Measurements from ENCODE around the gene FRMPD4. TPM values are rescaled to one million over a fixed set of nuclear protein-coding genes. Genes with fewer than 3 reads are reported as not detected.

The FRMPD4 gene
- total and polyA plus RNA-seq, 2 of the 13 experiments (the other 11 are each of a cell fraction or from before 2014, with no cell fraction given), result not detected

DNA sequence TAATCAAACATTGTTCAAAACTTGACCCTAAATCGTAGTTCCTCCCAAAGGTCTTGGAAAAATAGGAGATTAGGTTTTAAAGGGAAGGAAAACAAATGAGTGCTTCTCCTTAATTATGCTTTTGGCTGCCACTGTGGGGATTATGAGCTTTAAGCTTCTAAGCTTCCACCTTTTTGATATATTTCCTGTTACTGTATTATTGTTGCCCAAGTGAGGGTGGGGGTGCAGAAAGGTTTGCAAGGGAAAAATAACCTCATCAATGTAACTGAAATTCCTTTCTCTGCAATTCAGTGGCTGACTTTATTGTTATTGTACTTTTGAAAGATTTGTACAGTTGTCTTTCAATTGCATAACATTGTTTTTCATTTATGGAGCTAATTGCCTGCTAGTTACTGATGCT is 285.1 kb downstream of the FRMPD4 start:
- Histone ChIP-seq H2AFZ (ENCODE audit: low read length) (no peak overlapping the region), H3K4me3 (replicated peaks in 1 of 3; ENCODE audit: insufficient read depth in 1 of 3, low read depth in 2 of 3, low read length in 3 of 3) (no peak overlapping the region), H3K27ac (ENCODE audit: extremely low read length, insufficient read depth, low read length) (no peak overlapping the region), H4K20me1 (ENCODE audit: insufficient read depth, low read length) (no peaks in the 10 kb centered on the region), H3K9ac (ENCODE audit: insufficient read depth, low read depth, low read length) (no peak overlapping the region), H3K27me3 (ENCODE audit: control insufficient read depth in 1 of 2, insufficient read depth in 2 of 2, low read length in 2 of 2) (no peaks in the 10 kb centered on the region), H3K36me3 (replicated peaks in 1 of 2; ENCODE audit: control insufficient read depth in 1 of 2, insufficient read depth in 2 of 2, low read length in 2 of 2) (no peaks in the 10 kb centered on the region), H3K4me1 (ENCODE audit: insufficient read depth, low read length) (no peaks in the 10 kb centered on the region), H3K9me3 (ENCODE audit: low read length) (no peaks in the 10 kb centered on the region), H3K4me2 (ENCODE audit: low read depth, low read length) (no peak overlapping the region), H3K79me2 (ENCODE audit: insufficient read depth, low read length) (no peaks in the 10 kb centered on the region)
- no peak for DNase-seq (ENCODE audit: low spot score)
- WGBS (ENCODE audit: low lambda C conversion rate), result 6% methylated on average over 1 of the region's 1 CpG
- TF ChIP-seq, protein P1, sequence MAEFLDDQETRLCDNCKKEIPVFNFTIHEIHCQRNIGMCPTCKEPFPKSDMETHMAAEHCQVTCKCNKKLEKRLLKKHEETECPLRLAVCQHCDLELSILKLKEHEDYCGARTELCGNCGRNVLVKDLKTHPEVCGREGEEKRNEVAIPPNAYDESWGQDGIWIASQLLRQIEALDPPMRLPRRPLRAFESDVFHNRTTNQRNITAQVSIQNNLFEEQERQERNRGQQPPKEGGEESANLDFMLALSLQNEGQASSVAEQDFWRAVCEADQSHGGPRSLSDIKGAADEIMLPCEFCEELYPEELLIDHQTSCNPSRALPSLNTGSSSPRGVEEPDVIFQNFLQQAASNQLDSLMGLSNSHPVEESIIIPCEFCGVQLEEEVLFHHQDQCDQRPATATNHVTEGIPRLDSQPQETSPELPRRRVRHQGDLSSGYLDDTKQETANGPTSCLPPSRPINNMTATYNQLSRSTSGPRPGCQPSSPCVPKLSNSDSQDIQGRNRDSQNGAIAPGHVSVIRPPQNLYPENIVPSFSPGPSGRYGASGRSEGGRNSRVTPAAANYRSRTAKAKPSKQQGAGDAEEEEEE (CRISPR knock-in tag; IDR thresholded peaks at IDR 0.05; ENCODE audit: borderline replicate concordance), result no peak
- TF ChIP-seq MAF1 (CRISPR knock-in tag; IDR thresholded peaks at IDR 0.05; ENCODE audit: borderline replicate concordance) (no peak), SALL2 (CRISPR knock-in tag; IDR thresholded peaks at IDR 0.05) (no peak), TBL1XR1 (IDR thresholded peaks at IDR 0.05; ENCODE audit: borderline replicate concordance, low read length, partially characterized antibody) (no peak), FOXA3 (CRISPR knock-in tag; IDR thresholded peaks at IDR 0.05) (no peak), ZNF547 (CRISPR knock-in tag; IDR thresholded peaks at IDR 0.05) (no peak), ZFP36 (IDR thresholded peaks at IDR 0.05; ENCODE audit: borderline replicate concordance, low read depth, low read length, partially characterized antibody) (no peak), ZNF460 (CRISPR knock-in tag; IDR thresholded peaks at IDR 0.05; ENCODE audit: borderline replicate concordance) (no peak)
- TF ChIP-seq, protein P2, sequence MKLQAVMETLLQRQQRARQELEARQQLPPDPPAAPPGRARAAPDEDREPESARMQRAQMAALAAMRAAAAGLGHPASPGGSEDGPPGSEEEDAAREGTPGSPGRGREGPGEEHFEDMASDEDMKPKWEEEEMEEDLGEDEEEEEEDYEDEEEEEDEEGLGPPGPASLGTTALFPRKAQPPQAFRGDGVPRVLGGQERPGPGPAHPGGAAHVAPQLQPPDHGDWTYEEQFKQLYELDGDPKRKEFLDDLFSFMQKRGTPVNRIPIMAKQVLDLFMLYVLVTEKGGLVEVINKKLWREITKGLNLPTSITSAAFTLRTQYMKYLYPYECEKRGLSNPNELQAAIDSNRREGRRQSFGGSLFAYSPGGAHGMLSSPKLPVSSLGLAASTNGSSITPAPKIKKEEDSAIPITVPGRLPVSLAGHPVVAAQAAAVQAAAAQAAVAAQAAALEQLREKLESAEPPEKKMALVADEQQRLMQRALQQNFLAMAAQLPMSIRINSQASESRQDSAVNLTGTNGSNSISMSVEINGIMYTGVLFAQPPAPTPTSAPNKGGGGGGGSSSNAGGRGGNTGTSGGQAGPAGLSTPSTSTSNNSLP (IDR thresholded peaks at IDR 0.05; ENCODE audit: low read depth, low read length), result no peak
- intact Hi-C loops (cut with micrococcal nuclease; ENCODE audit: unreplicated experiment), result no loop called here
- no peak for FAIRE-seq
- no TSS peak for BruUV-seq (replicated peaks)
- ChIA-PET POLR2A (no interaction called here), CTCF (ENCODE audit: low intra/inter-chr PET ratio, low total read pairs) (no interaction called here)
- in situ Hi-C loops (cut with HindIII; ENCODE audit: extremely low pct_ligation_motif_present, low pct_unique_long_range_greater_than_20kb), result no loop called here
- ATAC-seq, result no peak

All from HepG2 (cell line).